SU-DHL-6 (cell line): Measurements from ENCODE around the gene BIRC5.

ENCODE experiments used
- CTCF ChIP-seq: fragments of 200-600 bp; sonication (generic); IDR thresholded peaks from one replicate; pipeline ENCODE4 v1.5.1; 2017; ENCODE audit warnings: antibody characterized with exemption, mild to moderate bottlenecking, low read length, moderate library complexity; ENCODE audit not compliant: insufficient read depth, poor library complexity, severe bottlenecking
- EZH2phosphoT487 ChIP-seq: fragments of 200-600 bp; sonication (generic), shearing (Covaris generic); conservative IDR thresholded peaks from 2 replicates; pipeline ENCODE4 v1.6.1; 2018; ENCODE audit warnings: mild to moderate bottlenecking, antibody characterized with exemption, low read length, moderate library complexity, mixed read lengths

DNA sequence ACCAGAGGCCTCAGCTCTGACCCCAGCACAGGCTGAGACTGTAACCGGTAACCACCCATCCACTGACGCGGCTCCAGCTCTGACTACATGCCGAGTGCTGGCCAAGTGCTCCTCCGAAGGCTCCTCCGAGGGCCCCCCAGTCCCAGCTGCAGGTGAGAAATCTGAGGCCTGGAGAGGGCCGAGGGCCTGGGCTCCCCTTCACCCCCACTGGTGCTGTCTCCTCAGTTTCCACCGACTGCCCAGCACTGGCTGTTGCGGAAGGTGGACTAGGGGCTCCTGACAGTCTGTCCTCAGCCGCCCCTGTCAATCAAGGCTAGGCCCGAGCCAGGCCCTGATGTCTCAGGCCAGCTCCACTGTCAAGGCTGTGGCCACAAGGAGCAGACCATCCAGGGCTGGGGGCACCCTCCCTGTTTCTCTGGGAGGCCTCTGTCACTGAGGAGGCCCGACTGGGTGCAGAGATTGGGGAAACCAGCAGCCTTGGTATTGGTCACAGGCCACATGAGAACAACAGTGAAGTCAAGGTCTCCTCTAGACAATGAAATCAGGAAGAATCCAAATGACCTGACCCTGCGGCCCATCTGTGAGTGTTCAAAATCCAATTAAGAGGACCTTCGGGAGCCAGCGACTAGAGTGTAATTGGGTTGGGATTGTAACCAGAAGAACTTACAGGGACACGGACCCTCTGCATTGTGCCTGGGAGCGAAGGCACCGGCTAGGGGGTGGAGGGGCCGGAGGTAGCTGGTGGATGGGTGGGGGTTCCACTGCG is 22.5 kb downstream of the BIRC5 start:
- no peak for TF ChIP-seq EZH2phosphoT487
- TF ChIP-seq CTCF: no peak
